MM.1S (cell line): ENCODE results near the gene HOXA11.

Source experiments
- CTCF ChIP-seq: fragments of 300-600 bp; sonication (generic); IDR thresholded peaks from 2 replicates; pipeline ENCODE4 v1.5.1; 2016; ENCODE audit warnings: antibody characterized with exemption, low read length, mixed read lengths
- EZH2 ChIP-seq: fragments of 300-600 bp; sonication (generic); optimal IDR thresholded peaks from 2 replicates; pipeline ENCODE3; 2017; ENCODE audit warnings: low read depth, mild to moderate bottlenecking, antibody characterized with exemption, low read length, mixed read lengths

- TF ChIP-seq CTCF (no peak), EZH2 (no peak)
Observed at GRCh38 chr7:27157702-27158431, 27.2 kb downstream of the HOXA11 start.
